Mucosa of gallbladder (tissue), 1 donor: Measurements from ENCODE around the gene KIF26A. TPM values are rescaled to one million over a fixed set of nuclear protein-coding genes. Genes with fewer than 3 reads are reported as not detected.

ENCODE experiments used
- DNase-seq: peaks from one replicate; pipeline ENCODE4 v3.0.0-alpha.2; 2020; ENCODE audit warnings: low spot score
- total RNA-seq: library from RNA; stranded (reverse); gene quantifications from one replicate; pipeline ENCODE4 v1.2.1, GENCODE V29; 2021
- donor health status: DM: no; HTN: no; CAD: no.

The KIF26A gene
- total RNA-seq, 1 donor from 2014 or later = 3.7 TPM

- no peak for DNase-seq
Observed at GRCh38 chr14:104112609-104113571, 25.5 kb upstream of the KIF26A start.

- DNase-seq = no peak
Observed at GRCh38 chr14:104113631-104114420, 24.6 kb upstream of the KIF26A start.

- DNase-seq = no peak
Observed at GRCh38 chr14:104114421-104115130, 23.8 kb upstream of the KIF26A start.

GRCh38 chr14:104115131-104115600 is 23.2 kb upstream of the KIF26A start:
- no peak for DNase-seq

GRCh38 chr14:104115691-104116287 is 22.6 kb upstream of the KIF26A start:
- DNase-seq = no peak

GRCh38 chr14:104116288-104116755 is 22.1 kb upstream of the KIF26A start:
- DNase-seq = no peak

GRCh38 chr14:104116756-104117340 is 21.5 kb upstream of the KIF26A start:
- peak; percentile 41 for DNase-seq

- no peak for DNase-seq
Observed at GRCh38 chr14:104117341-104118005, 20.9 kb upstream of the KIF26A start.

- DNase-seq = no peak
Observed at GRCh38 chr14:104118006-104118844, 20.2 kb upstream of the KIF26A start.

- no peak for DNase-seq
Observed at GRCh38 chr14:104119119-104119487, 19.3 kb upstream of the KIF26A start.

GRCh38 chr14:104119488-104120251 is 18.7 kb upstream of the KIF26A start:
- DNase-seq = no peak

GRCh38 chr14:104120281-104120741 is 18.1 kb upstream of the KIF26A start:
- no peak for DNase-seq

GRCh38 chr14:104121142-104121541 is 17.2 kb upstream of the KIF26A start:
- DNase-seq = no peak

GRCh38 chr14:104123879-104124278 is 14.5 kb upstream of the KIF26A start:
- no peak for DNase-seq

- no peak for DNase-seq
Observed at GRCh38 chr14:104125011-104125410, 13.4 kb upstream of the KIF26A start.

GRCh38 chr14:104126753-104127152 is 11.6 kb upstream of the KIF26A start:
- no peak for DNase-seq

- DNase-seq = no peak
Observed at GRCh38 chr14:104128981-104129380, 9.4 kb upstream of the KIF26A start.

- DNase-seq = no peak
Observed at GRCh38 chr14:104129556-104129955, 8.8 kb upstream of the KIF26A start.
